ENCODE data around the gene MAP2K2.
"Not testable (repeated sequence)": the region's sequence is repeated elsewhere in the genome, so short reads cannot be mapped to it uniquely, and the experiment has no call there.

Gene MAP2K2

GRCh38 chr19:4123615-4124568 is at the start of gene MAP2K2:
Gene MAP2K2, minus strand, starts transcription at chr19:4124122. Its CDS starts 247 bp downstream, at chr19:4123875.
- DNase-seq (ENCODE audit: low spot score), result peak; percentile 99

- DNase-seq (ENCODE audit: low spot score), result peak; percentile 62
Observed at GRCh38 chr19:4172861-4173473, 49.0 kb upstream of the MAP2K2 start.

- no peak for DNase-seq (ENCODE audit: low spot score)
Observed at GRCh38 chr19:4171676-4172075, 47.8 kb upstream of the MAP2K2 start.

- no peak for DNase-seq (ENCODE audit: low spot score)
Observed at GRCh38 chr19:4164262-4164661, 40.3 kb upstream of the MAP2K2 start.

GRCh38 chr19:4161415-4162077 is 37.6 kb upstream of the MAP2K2 start:
- DNase-seq (ENCODE audit: low spot score), result no peak

GRCh38 chr19:4157971-4158370 is 34.0 kb upstream of the MAP2K2 start:
- DNase-seq (ENCODE audit: low spot score), result not testable (repeated sequence)

DNA sequence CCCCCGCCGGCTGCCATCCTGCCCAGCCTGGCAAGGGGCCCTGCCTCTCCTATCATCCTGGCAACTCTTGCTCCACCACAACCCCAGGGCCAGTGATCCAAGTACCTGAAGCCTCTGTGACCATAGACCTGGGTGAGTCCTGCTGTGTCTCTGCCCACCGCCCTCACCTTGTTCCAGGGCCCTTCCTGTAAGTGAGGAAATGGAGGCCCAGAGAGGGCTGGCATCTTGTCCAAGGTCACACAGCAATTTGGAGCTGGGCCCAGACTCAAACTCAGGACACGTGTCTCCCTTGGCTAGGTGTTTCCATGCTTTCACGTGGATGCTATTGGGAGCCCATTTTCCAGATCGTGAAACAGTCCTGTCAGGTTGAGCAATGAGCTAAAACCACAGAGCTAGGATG is 33.2 kb upstream of the MAP2K2 start:
- DNase-seq (ENCODE audit: low spot score), result no peak

DNA sequence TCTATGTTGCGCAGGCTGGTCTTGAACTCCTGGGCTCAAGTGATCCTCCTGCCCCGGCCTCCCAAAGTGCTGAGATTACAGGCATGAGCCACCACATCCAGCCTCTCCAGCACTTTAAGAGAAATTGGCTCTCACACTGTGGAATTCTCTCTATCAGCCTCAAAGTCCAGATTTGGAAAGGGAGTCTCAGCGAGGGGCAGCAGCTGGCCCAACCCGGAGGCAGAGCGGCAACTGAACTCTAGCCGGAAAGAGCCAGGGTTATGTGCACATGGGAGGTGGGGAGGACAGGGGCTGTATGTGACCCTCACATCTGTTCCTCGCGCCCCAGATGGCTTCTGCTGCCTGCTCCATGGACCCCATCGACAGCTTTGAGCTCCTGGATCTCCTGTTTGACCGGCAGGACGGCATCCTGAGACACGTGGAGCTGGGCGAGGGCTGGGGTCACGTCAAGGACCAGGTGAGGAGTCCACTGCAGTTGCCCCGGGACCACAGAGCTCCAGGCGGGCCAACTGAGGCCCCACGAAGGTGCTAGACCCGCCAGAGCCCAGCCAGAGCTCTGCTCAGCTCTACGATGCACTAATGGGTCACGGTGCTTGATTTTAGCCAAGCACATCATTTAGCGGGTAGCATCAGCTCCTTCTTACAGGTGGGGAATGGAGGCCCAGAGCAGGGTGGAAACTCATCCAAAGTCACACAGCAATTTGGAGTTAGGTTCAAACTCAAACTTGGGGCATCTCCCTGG is 30.8 kb upstream of the MAP2K2 start:
- DNase-seq (ENCODE audit: low spot score), result no peak

GRCh38 chr19:4152241-4152998 is 28.5 kb upstream of the MAP2K2 start:
- DNase-seq (ENCODE audit: low spot score), result no peak

GRCh38 chr19:4151623-4152022 is 27.7 kb upstream of the MAP2K2 start:
- DNase-seq (ENCODE audit: low spot score), result no peak

GRCh38 chr19:4149518-4150288 is 25.8 kb upstream of the MAP2K2 start:
- no peak for DNase-seq (ENCODE audit: low spot score)

- peak; percentile 70 for DNase-seq (ENCODE audit: low spot score)
Observed at GRCh38 chr19:4144666-4145249, 20.8 kb upstream of the MAP2K2 start.

GRCh38 chr19:4142916-4143315 is 19.0 kb upstream of the MAP2K2 start:
- DNase-seq (ENCODE audit: low spot score), result not testable (repeated sequence)

- peak; percentile 84 for DNase-seq (ENCODE audit: low spot score)
Observed at GRCh38 chr19:4140237-4140711, 16.4 kb upstream of the MAP2K2 start.

- peak; percentile 81 for DNase-seq (ENCODE audit: low spot score)
Observed at GRCh38 chr19:4139614-4140236, 15.8 kb upstream of the MAP2K2 start.

- no peak for DNase-seq (ENCODE audit: low spot score)
Observed at GRCh38 chr19:4138445-4138844, 14.5 kb upstream of the MAP2K2 start.

DNA sequence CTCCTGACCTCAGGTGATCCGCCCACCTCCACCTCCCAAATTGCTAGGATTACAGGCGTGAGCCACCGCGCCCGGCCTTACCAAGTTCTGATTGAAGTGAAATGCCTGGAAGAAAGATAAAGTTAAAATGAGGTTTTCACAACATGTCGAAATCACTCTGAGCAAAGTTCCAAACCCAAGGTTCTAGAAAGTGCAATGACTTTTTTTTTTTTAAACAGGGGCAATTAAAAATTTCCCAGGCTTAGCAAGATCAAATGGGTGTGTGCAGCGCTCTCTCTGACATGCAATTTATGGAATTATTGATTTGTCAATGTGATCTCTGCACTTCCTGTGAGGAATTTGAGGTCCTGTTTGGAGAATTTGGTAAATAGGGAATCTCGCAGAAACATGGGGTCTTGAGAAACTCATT is 12.8 kb upstream of the MAP2K2 start:
- DNase-seq (ENCODE audit: low spot score), result no peak

DNA sequence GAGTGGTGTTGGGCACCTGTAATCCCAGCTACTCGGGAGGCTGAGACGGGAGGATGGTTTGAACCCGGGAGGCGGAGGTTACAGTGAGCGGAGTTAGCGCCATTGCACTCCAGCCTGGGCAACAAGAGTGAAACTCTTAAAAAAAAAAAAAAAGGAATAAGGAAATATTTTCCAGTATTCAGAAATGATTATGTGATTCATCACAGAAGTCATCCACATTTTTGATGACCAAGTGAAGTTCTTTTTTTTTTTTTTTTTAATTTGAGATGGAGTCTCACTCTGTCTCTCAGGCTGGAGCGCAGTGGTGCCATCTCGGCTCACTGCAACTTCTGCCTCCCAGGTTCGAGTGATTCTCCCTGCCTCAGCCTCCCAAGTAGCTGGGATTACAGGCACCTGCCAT is 11.5 kb upstream of the MAP2K2 start:
- DNase-seq (ENCODE audit: low spot score), result not testable (repeated sequence)

- DNase-seq (ENCODE audit: low spot score), result no peak
Observed at GRCh38 chr19:4134351-4134750, 10.4 kb upstream of the MAP2K2 start.

All from AG08395 (cell line).